Trophoblast cell (in vitro differentiated cells and primary cell): Measurements from ENCODE around the gene CD244.

Experiments used
- DNase-seq, 2 donors: peaks; one replicate each; pipeline ENCODE4 v3.0.0-alpha.2; 2016
- H2AFZ ChIP-seq: 2 replicates; pipeline ENCODE4 v1.6.1; 2013; ENCODE audit warnings: low read length, moderate library complexity, mild to moderate bottlenecking; ENCODE audit not compliant: insufficient read depth, poor library complexity
- H2AK5ac ChIP-seq: 2 replicates; pipeline ENCODE4 v1.6.1; 2013; ENCODE audit warnings: mild to moderate bottlenecking, low read length
- H2BK120ac ChIP-seq: 2 replicates; pipeline ENCODE4 v1.6.1; 2013; ENCODE audit warnings: low read length, mild to moderate bottlenecking, moderate library complexity; ENCODE audit not compliant: insufficient read depth, poor library complexity
- H2BK12ac ChIP-seq: 2 replicates; pipeline ENCODE4 v1.6.1; 2013; ENCODE audit warnings: mild to moderate bottlenecking, low read length, moderate library complexity
- H2BK5ac ChIP-seq: 2 replicates; pipeline ENCODE4 v1.6.1; 2013; ENCODE audit warnings: low read length, low read depth, moderate library complexity, mild to moderate bottlenecking; ENCODE audit not compliant: poor library complexity
- H3K14ac ChIP-seq: 2 replicates; pipeline ENCODE4 v1.6.1; 2013; ENCODE audit warnings: mild to moderate bottlenecking, low read length
- H3K18ac ChIP-seq: 2 replicates; pipeline ENCODE4 v1.6.1; 2013; ENCODE audit warnings: mild to moderate bottlenecking, low read length
- H3K23ac ChIP-seq: 2 replicates; pipeline ENCODE4 v1.6.1; 2013; ENCODE audit warnings: low read length
- H3K27ac ChIP-seq: 2 replicates; pipeline ENCODE4 v1.5.1; 2013; ENCODE audit warnings: low read depth, mild to moderate bottlenecking, inconsistent platforms, low read length, moderate library complexity
- H3K27me3 ChIP-seq: 2 replicates; pipeline ENCODE4 v1.6.1; 2013; ENCODE audit warnings: inconsistent platforms, mild to moderate bottlenecking, low read length, moderate library complexity; ENCODE audit not compliant: insufficient read depth
- H3K36me3 ChIP-seq, 2 experiments: 1 replicate in 1 of 2; 2 replicates in 1 of 2; pipeline ENCODE4 v1.6.1; 2013; ENCODE audit warnings: low read length in 2 of 2, mild to moderate bottlenecking in 2 of 2, moderate library complexity in 1 of 2; ENCODE audit not compliant: insufficient read depth in 2 of 2, control insufficient read depth in 1 of 2
- H3K4ac ChIP-seq: 2 replicates; pipeline ENCODE4 v1.6.1; 2013; ENCODE audit warnings: low read depth, mild to moderate bottlenecking, low read length, moderate library complexity
- H3K4me1 ChIP-seq, 2 experiments: 1 replicate in 1 of 2; 2 replicates in 1 of 2; pipeline ENCODE4 v1.6.1; 2013; ENCODE audit warnings: low read length in 2 of 2, mild to moderate bottlenecking in 2 of 2, moderate library complexity in 1 of 2; ENCODE audit not compliant: insufficient read depth in 2 of 2, control insufficient read depth in 1 of 2
- H3K4me2 ChIP-seq: 2 replicates; pipeline ENCODE4 v1.6.1; 2013; ENCODE audit warnings: inconsistent platforms, mild to moderate bottlenecking, low read length, moderate library complexity
- H3K4me3 ChIP-seq: 2 replicates; pipeline ENCODE4 v1.5.1; 2013; ENCODE audit warnings: mild to moderate bottlenecking, low read depth, low read length, inconsistent platforms
- H3K79me1 ChIP-seq: one replicate; pipeline ENCODE4 v1.6.1; 2013; ENCODE audit warnings: low read length
- H3K79me2 ChIP-seq: 2 replicates; pipeline ENCODE4 v1.6.1; 2013; ENCODE audit warnings: low read length, mild to moderate bottlenecking; ENCODE audit not compliant: control insufficient read depth, insufficient read depth, poor library complexity
- H3K9ac ChIP-seq: 2 replicates; pipeline ENCODE4 v1.6.1; 2013; ENCODE audit warnings: mild to moderate bottlenecking, low read length
- H3K9me3 ChIP-seq: 2 replicates; pipeline ENCODE4 v1.6.1; 2013; ENCODE audit warnings: low read depth, mild to moderate bottlenecking, control low read depth, inconsistent platforms, low read length; ENCODE audit not compliant: insufficient read depth
- H4K12ac ChIP-seq: 2 replicates; pipeline ENCODE4 v1.6.1; 2013; ENCODE audit warnings: low read depth, mild to moderate bottlenecking, low read length, moderate library complexity
- H4K8ac ChIP-seq: 2 replicates; pipeline ENCODE4 v1.6.1; 2013; ENCODE audit warnings: low read depth, mild to moderate bottlenecking, low read length, moderate library complexity
- H4K91ac ChIP-seq: one replicate; pipeline ENCODE4 v1.6.1; 2013; ENCODE audit warnings: low read depth, mild to moderate bottlenecking, low read length, moderate library complexity
- WGBS: extraction: QIAGEN DNeasy Blood & Tissue Kit; methylation state at CpG from one replicate; pipeline ENCODE4 v1.1.7; 2013; ENCODE audit warnings: missing lambda C conversion rate; ENCODE audit not compliant: insufficient read length, insufficient coverage; ENCODE audit errors: extremely low coverage; 5-methylcytosine and 5-hydroxymethylcytosine counted together

Gene CD244

DNA sequence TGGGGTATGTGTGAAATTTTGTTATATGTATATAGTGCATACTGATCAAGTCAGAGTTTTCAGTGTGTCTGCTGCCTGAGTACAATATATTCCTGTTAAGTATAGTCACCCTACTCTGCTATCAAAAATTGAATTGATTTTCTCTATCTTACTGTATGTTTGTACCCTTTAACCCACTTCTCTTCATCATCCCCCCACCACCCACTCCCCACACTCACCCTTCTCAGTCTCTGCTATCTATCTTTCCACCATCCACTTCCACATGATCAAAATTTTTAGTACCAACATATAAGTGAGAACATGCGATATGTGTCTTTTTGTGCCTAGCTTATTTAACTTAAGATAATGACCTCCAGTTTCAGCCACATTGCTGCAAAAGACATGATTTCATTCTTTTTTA lies 62.5 kb downstream of the CD244 start:
- H3K9me3 ChIP-seq, result peaks cover 3% of the 10 kb centered on the region
- no peak overlapping the region for H2BK120ac ChIP-seq
- H3K4me2 ChIP-seq, result no peak overlapping the region
- no peak overlapping the region for H3K14ac ChIP-seq
- H3K36me3 ChIP-seq, result no peaks in the 10 kb centered on the region
- H4K8ac ChIP-seq, result no peak overlapping the region
- H4K12ac ChIP-seq, result no peak overlapping the region
- no peak overlapping the region for H3K9ac ChIP-seq
- no peak overlapping the region for H3K27ac ChIP-seq
- H3K79me1 ChIP-seq, result no peaks in the 10 kb centered on the region
- H3K27me3 ChIP-seq, result no peaks in the 10 kb centered on the region
- no peak overlapping the region for H3K23ac ChIP-seq
- no peaks in the 10 kb centered on the region for H3K79me2 ChIP-seq
- H3K4me3 ChIP-seq, result no peak overlapping the region
- no peak overlapping the region for H3K4ac ChIP-seq
- no peak for DNase-seq
- no peak overlapping the region for H2BK12ac ChIP-seq
- WGBS, result no CpG with 5 or more reads among the region's 1 CpG
- no peak overlapping the region for H4K91ac ChIP-seq
- H3K4me1 ChIP-seq, result no peaks in the 10 kb centered on the region
- H2AFZ ChIP-seq, result no peak overlapping the region
- H2BK5ac ChIP-seq, result no peak overlapping the region
- no peak overlapping the region for H2AK5ac ChIP-seq
- no peak overlapping the region for H3K18ac ChIP-seq

DNA sequence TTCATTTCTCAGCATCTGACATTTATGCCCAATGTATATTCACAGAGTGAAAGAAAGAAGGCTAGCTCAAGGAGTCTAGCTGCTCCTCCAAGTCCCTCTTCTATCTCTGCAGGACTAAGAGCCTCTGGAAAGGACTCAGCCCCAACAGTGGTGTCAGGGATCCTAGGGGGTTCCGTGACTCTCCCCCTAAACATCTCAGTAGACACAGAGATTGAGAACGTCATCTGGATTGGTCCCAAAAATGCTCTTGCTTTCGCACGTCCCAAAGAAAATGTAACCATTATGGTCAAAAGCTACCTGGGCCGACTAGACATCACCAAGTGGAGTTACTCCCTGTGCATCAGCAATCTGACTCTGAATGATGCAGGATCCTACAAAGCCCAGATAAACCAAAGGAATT lies 63.0 kb downstream of the CD244 start:
- H3K9me3 ChIP-seq, result peaks cover 3% of the 10 kb centered on the region
- H2AK5ac ChIP-seq, result no peak overlapping the region
- no peak overlapping the region for H3K23ac ChIP-seq
- H2AFZ ChIP-seq, result no peak overlapping the region
- WGBS, result no CpG with 5 or more reads among the region's 5 CpGs
- H3K14ac ChIP-seq, result no peak overlapping the region
- no peak overlapping the region for H3K18ac ChIP-seq
- H3K36me3 ChIP-seq, result no peaks in the 10 kb centered on the region
- H3K4me3 ChIP-seq, result no peak overlapping the region
- no peak overlapping the region for H4K8ac ChIP-seq
- no peak overlapping the region for H2BK12ac ChIP-seq
- no peaks in the 10 kb centered on the region for H3K79me2 ChIP-seq
- H3K27ac ChIP-seq, result no peak overlapping the region
- no peaks in the 10 kb centered on the region for H3K27me3 ChIP-seq
- no peak overlapping the region for H2BK5ac ChIP-seq
- H3K4ac ChIP-seq, result no peak overlapping the region
- no peaks in the 10 kb centered on the region for H3K4me1 ChIP-seq
- H4K91ac ChIP-seq, result no peak overlapping the region
- no peak overlapping the region for H3K9ac ChIP-seq
- H4K12ac ChIP-seq, result no peak overlapping the region
- no peak overlapping the region for H2BK120ac ChIP-seq
- H3K4me2 ChIP-seq, result no peak overlapping the region
- DNase-seq, result no peak
- no peaks in the 10 kb centered on the region for H3K79me1 ChIP-seq

DNA sequence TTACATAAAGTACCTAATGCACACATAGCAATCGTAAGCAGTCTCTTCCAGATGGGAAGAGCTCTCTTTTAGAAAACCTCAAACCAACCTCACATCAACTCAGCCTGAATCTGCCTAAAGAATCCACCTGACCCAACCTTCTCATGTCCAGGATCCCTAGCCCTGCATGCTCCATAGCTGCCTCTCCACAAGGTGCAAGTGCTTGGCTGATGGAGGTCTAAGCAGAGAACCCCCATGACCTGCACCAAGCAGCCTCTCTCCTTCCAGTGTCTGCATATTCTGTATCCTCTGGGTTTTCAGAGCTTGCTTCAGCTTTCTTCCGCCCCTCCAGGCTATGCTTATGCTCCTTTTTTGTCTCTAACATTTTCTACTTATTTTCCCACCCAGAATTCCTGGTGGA lies 64.2 kb downstream of the CD244 start:
- no peak overlapping the region for H2AFZ ChIP-seq

DNA sequence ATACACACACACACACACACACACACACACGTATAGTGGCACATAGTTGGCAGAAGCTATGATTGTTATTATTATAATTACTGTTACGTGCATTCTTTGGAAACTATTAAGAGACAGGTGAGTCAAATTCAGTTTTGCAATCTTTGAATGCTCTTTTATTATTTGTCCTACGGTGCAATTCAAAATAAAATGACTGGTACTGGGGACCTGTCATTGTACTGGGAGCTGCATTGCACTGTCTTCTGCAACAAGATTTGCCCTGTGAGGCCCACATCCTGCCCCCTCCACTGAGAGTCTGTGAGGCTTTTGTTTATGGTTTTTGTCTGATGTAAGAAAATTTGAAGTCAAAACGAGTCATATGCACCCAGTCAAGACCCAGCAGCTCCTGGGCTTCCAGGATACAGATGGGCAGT lies 64.8 kb downstream of the CD244 start:
- H2BK12ac ChIP-seq, result no peak overlapping the region
- H2BK120ac ChIP-seq, result no peak overlapping the region
- H4K91ac ChIP-seq, result no peak overlapping the region
- H3K4ac ChIP-seq, result no peak overlapping the region
- H3K27ac ChIP-seq, result no peak overlapping the region
- H2BK5ac ChIP-seq, result no peak overlapping the region
- no peak overlapping the region for H4K8ac ChIP-seq
- H3K4me2 ChIP-seq, result no peak overlapping the region
- no peak overlapping the region for H3K4me3 ChIP-seq
- no peaks in the 10 kb centered on the region for H3K79me1 ChIP-seq
- H3K9ac ChIP-seq, result no peak overlapping the region
- no peaks in the 10 kb centered on the region for H3K4me1 ChIP-seq
- H3K27me3 ChIP-seq, result no peaks in the 10 kb centered on the region
- H3K18ac ChIP-seq, result no peak overlapping the region
- H2AK5ac ChIP-seq, result no peak overlapping the region
- H3K14ac ChIP-seq, result no peak overlapping the region
- no peak overlapping the region for H3K23ac ChIP-seq
- H3K9me3 ChIP-seq, result peaks cover 3% of the 10 kb centered on the region
- peak in 1 of 2 donors; percentile 43 for DNase-seq
- no CpG with 5 or more reads among the region's 4 CpGs for WGBS
- no peaks in the 10 kb centered on the region for H3K36me3 ChIP-seq
- no peaks in the 10 kb centered on the region for H3K79me2 ChIP-seq
- H2AFZ ChIP-seq, result no peak overlapping the region
- no peak overlapping the region for H4K12ac ChIP-seq

More for the DNA sequence above, 64.2 kb downstream of the CD244 start:
- H3K4me1 ChIP-seq, result no peaks in the 10 kb centered on the region
- H3K79me1 ChIP-seq, result no peaks in the 10 kb centered on the region
- H2BK120ac ChIP-seq, result no peak overlapping the region
- H3K4me2 ChIP-seq, result no peak overlapping the region
- no peak for DNase-seq
- no peak overlapping the region for H3K4ac ChIP-seq
- H2BK12ac ChIP-seq, result no peak overlapping the region
- no peak overlapping the region for H3K4me3 ChIP-seq
- no peak overlapping the region for H3K9ac ChIP-seq
- H3K27me3 ChIP-seq, result no peaks in the 10 kb centered on the region
- H2AK5ac ChIP-seq, result no peak overlapping the region
- H3K79me2 ChIP-seq, result no peaks in the 10 kb centered on the region
- H4K12ac ChIP-seq, result no peak overlapping the region
- H3K14ac ChIP-seq, result no peak overlapping the region
- H3K36me3 ChIP-seq, result no peaks in the 10 kb centered on the region
- no peak overlapping the region for H4K8ac ChIP-seq
- no peak overlapping the region for H2BK5ac ChIP-seq
- H4K91ac ChIP-seq, result no peak overlapping the region
- no peak overlapping the region for H3K23ac ChIP-seq
- WGBS, result no CpG with 5 or more reads among the region's 2 CpGs
- peaks cover 3% of the 10 kb centered on the region for H3K9me3 ChIP-seq
- H3K18ac ChIP-seq, result no peak overlapping the region
- H3K27ac ChIP-seq, result no peak overlapping the region
